HEK293 (cell line): ENCODE measurements around the gene BHLHE23.

Source experiments
- TCF7L2 ChIP-seq: IDR thresholded peaks from 2 replicates; pipeline ENCODE4 v1.6.1; 2011; ENCODE audit warnings: low read depth, mild to moderate bottlenecking, inconsistent platforms, low read length, moderate library complexity, borderline replicate concordance
- ZEB2 ChIP-seq: fragments of 450-650 bp; formaldehyde crosslinking; IDR thresholded peaks from 2 replicates; pipeline ENCODE4 v1.5.1; 2016; ENCODE audit warnings: missing biosample characterization, missing genetic modification characterization
- ZNF133 ChIP-seq: fragments of 450-650 bp; formaldehyde crosslinking; IDR thresholded peaks from 2 replicates; pipeline ENCODE4 v1.5.1; 2016; ENCODE audit warnings: missing biosample characterization, missing genetic modification characterization
- ZNF292 ChIP-seq: fragments of 450-650 bp; formaldehyde crosslinking; IDR thresholded peaks from 2 replicates; pipeline ENCODE4 v1.5.1; 2016; ENCODE audit warnings: low read depth, missing biosample characterization, missing genetic modification characterization, borderline replicate concordance
- ZNF366 ChIP-seq: fragments of 450-650 bp; formaldehyde crosslinking; conservative IDR thresholded peaks from 2 replicates; pipeline ENCODE4 v1.5.1; 2016; ENCODE audit warnings: missing biosample characterization, missing genetic modification characterization
- ZNF777 ChIP-seq: fragments of 450-650 bp; formaldehyde crosslinking; IDR thresholded peaks from 2 replicates; pipeline ENCODE4 v1.5.1; 2017; ENCODE audit warnings: missing biosample characterization, missing genetic modification characterization, borderline replicate concordance
- TF ChIP-seq, protein P1 (sequence below): fragments of 450-650 bp; formaldehyde crosslinking; IDR thresholded peaks from 2 replicates; pipeline ENCODE4 v1.5.1; 2016; ENCODE audit warnings: missing biosample characterization, missing genetic modification characterization

- TF ChIP-seq ZNF133 (no peak), ZNF292 (tag by site-specific recombination) (no peak), ZNF366 (tag by site-specific recombination) (no peak), ZEB2 (tag by site-specific recombination) (no peak), TCF7L2 (no peak), ZNF777 (no peak)
- TF ChIP-seq, protein P1, sequence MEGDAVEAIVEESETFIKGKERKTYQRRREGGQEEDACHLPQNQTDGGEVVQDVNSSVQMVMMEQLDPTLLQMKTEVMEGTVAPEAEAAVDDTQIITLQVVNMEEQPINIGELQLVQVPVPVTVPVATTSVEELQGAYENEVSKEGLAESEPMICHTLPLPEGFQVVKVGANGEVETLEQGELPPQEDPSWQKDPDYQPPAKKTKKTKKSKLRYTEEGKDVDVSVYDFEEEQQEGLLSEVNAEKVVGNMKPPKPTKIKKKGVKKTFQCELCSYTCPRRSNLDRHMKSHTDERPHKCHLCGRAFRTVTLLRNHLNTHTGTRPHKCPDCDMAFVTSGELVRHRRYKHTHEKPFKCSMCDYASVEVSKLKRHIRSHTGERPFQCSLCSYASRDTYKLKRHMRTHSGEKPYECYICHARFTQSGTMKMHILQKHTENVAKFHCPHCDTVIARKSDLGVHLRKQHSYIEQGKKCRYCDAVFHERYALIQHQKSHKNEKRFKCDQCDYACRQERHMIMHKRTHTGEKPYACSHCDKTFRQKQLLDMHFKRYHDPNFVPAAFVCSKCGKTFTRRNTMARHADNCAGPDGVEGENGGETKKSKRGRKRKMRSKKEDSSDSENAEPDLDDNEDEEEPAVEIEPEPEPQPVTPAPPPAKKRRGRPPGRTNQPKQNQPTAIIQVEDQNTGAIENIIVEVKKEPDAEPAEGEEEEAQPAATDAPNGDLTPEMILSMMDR (tag by site-specific recombination), result no peak
Measured at GRCh38 chr20:63031251-63032014, 24.7 kb upstream of the BHLHE23 start.
